A549 (cell line): ENCODE data around the gene CHRNB2.
"Not testable (repeated sequence)": the region's sequence is repeated elsewhere in the genome, so short reads cannot be mapped to it uniquely, and the experiment has no call there.

ENCODE experiments used
- CTCF ChIP-seq: fragments of >200 bp; sonication (Bioruptor Twin); formaldehyde crosslinking; IDR thresholded peaks from 3 replicates; pipeline ENCODE4 v1.5.1; 2016
- FOSB ChIP-seq: fragments of 250-450 bp; sonication (Bioruptor Pico); IDR thresholded peaks from 2 replicates; pipeline ENCODE4 v1.5.0; 2020; ENCODE audit warnings: mild to moderate bottlenecking, moderate library complexity
- GATA3 ChIP-seq: IDR thresholded peaks from 2 replicates; pipeline ENCODE4 v1.6.1; 2012; ENCODE audit warnings: borderline replicate concordance
- HDAC2 ChIP-seq: fragments of 200-600 bp; sonication (generic); IDR thresholded peaks from 2 replicates; pipeline ENCODE4 v1.6.1; 2016
- MAX ChIP-seq: IDR thresholded peaks from 2 replicates; pipeline ENCODE4 v1.6.1; 2012
- PBX3 ChIP-seq: IDR thresholded peaks from 2 replicates; pipeline ENCODE4 v1.6.1; 2012
- POLR2A ChIP-seq: IDR thresholded peaks from 2 replicates; pipeline ENCODE4 v1.6.1; 2012; ENCODE audit warnings: mild to moderate bottlenecking, low read length
- RCOR1 ChIP-seq: fragments of 150-350 bp; IDR thresholded peaks from 2 replicates; pipeline ENCODE4 v1.6.1; 2014; ENCODE audit warnings: antibody characterized with exemption, low read length, low read depth
- SREBF2 ChIP-seq: fragments of 450-650 bp; IDR thresholded peaks from 2 replicates; pipeline ENCODE4 v1.6.1; 2014; ENCODE audit warnings: mild to moderate bottlenecking, moderate library complexity
- TP53 ChIP-seq: fragments of 250-450 bp; sonication (Bioruptor Pico); IDR thresholded peaks from 2 replicates; pipeline ENCODE4 v1.5.0; 2021; ENCODE audit warnings: mild to moderate bottlenecking, moderate library complexity

- not testable (repeated sequence) for TF ChIP-seq HDAC2; CTCF; MAX; TP53; GATA3; SREBF2; POLR2A; RCOR1; PBX3; FOSB (CRISPR knock-in tag)
These were observed 35.6 kb upstream of the CHRNB2 start for GRCh38 chr1:154531950-154532349.
